NCI-H446 (cell line): Measurements from ENCODE around the gene PRKAR2B.
"Not testable (repeated sequence)": the region's sequence is repeated elsewhere in the genome, so short reads cannot be mapped to it uniquely, and the experiment has no call there.

Experiments
- DNase-seq, 2 experiments: peaks; one replicate each; lab custom pipeline; 2025; lab: John Stamatoyannopoulos, UW

PRKAR2B gene

GRCh38 chr7:107027208-107027607, 17.3 kb upstream of the PRKAR2B start:
- DNase-seq, result no peak

GRCh38 chr7:107029061-107029763, 15.3 kb upstream of the PRKAR2B start:
- no peak for DNase-seq

- no peak for DNase-seq
Measured at GRCh38 chr7:107029764-107030286, 14.7 kb upstream of the PRKAR2B start.

- DNase-seq, result no peak
Measured at GRCh38 chr7:107032050-107032449, 12.5 kb upstream of the PRKAR2B start.

GRCh38 chr7:107032720-107033438, 11.6 kb upstream of the PRKAR2B start:
- DNase-seq, result no peak

GRCh38 chr7:107034553-107034952, 10.0 kb upstream of the PRKAR2B start:
- no peak for DNase-seq

GRCh38 chr7:107035446-107035845, 9.1 kb upstream of the PRKAR2B start:
- DNase-seq, result no peak

GRCh38 chr7:107036535-107036934, 8.0 kb upstream of the PRKAR2B start:
- DNase-seq, result no peak

GRCh38 chr7:107037717-107038603, 6.5 kb upstream of the PRKAR2B start:
- no peak for DNase-seq

- DNase-seq, result no peak
Measured at GRCh38 chr7:107039199-107039900, 5.2 kb upstream of the PRKAR2B start.

- no peak for DNase-seq
Measured at GRCh38 chr7:107041097-107041496, 3.4 kb upstream of the PRKAR2B start.

- not testable (repeated sequence) for DNase-seq
Measured at GRCh38 chr7:107041764-107042163, 2.7 kb upstream of the PRKAR2B start.

- not testable (repeated sequence) for DNase-seq
Measured at GRCh38 chr7:107042326-107042910, 2.1 kb upstream of the PRKAR2B start.

GRCh38 chr7:107043491-107043890, 1.0 kb upstream of the PRKAR2B start:
- no peak for DNase-seq

GRCh38 chr7:107043921-107044346, 571 bp upstream of the PRKAR2B start:
- no peak for DNase-seq

GRCh38 chr7:107045195-107045960, 873 bp downstream of the PRKAR2B start:
- no peak for DNase-seq

GRCh38 chr7:107045980-107046379, 1.5 kb downstream of the PRKAR2B start:
- DNase-seq, result no peak

GRCh38 chr7:107046491-107047259, 2.2 kb downstream of the PRKAR2B start:
- DNase-seq, result no peak

GRCh38 chr7:107047902-107048782, 3.6 kb downstream of the PRKAR2B start:
- no peak for DNase-seq
